ENCODE measurements around the gene RUNX1.

- TF ChIP-seq CTCF (IDR thresholded peaks at IDR 0.05; ENCODE audit: extremely low read depth in 1 of 2, insufficient read depth in 1 of 2, low read depth in 1 of 2, low read length in 2 of 2) (no peak), MAX (IDR thresholded peaks at IDR 0.05; ENCODE audit: insufficient read depth, insufficient read length) (no peak), POLR2A (IDR thresholded peaks at IDR 0.05; ENCODE audit: low read depth, low read length) (no peak), POLR2AphosphoS5 (IDR thresholded peaks at IDR 0.05; ENCODE audit: insufficient read depth, low read depth, low read length) (no peak), EZH2 (IDR thresholded peaks at IDR 0.05; ENCODE audit: borderline replicate concordance, low read depth, low read length, severe bottlenecking) (no peak), MYC (IDR thresholded peaks at IDR 0.05; ENCODE audit: low read depth, low read length) (no peak), JUN (IDR thresholded peaks at IDR 0.05; ENCODE audit: borderline replicate concordance, insufficient read depth, insufficient read length, low read depth) (no peak)
Observed at GRCh38 chr21:35063428-35064172, 14.5 kb upstream of the RUNX1 start.

Data from endothelial cell of umbilical vein (primary cell).